ENCODE data around the gene BTBD19.
"Not testable (repeated sequence)": the region's sequence is repeated elsewhere in the genome, so short reads cannot be mapped to it uniquely, and the experiment has no call there.

The BTBD19 gene

DNA sequence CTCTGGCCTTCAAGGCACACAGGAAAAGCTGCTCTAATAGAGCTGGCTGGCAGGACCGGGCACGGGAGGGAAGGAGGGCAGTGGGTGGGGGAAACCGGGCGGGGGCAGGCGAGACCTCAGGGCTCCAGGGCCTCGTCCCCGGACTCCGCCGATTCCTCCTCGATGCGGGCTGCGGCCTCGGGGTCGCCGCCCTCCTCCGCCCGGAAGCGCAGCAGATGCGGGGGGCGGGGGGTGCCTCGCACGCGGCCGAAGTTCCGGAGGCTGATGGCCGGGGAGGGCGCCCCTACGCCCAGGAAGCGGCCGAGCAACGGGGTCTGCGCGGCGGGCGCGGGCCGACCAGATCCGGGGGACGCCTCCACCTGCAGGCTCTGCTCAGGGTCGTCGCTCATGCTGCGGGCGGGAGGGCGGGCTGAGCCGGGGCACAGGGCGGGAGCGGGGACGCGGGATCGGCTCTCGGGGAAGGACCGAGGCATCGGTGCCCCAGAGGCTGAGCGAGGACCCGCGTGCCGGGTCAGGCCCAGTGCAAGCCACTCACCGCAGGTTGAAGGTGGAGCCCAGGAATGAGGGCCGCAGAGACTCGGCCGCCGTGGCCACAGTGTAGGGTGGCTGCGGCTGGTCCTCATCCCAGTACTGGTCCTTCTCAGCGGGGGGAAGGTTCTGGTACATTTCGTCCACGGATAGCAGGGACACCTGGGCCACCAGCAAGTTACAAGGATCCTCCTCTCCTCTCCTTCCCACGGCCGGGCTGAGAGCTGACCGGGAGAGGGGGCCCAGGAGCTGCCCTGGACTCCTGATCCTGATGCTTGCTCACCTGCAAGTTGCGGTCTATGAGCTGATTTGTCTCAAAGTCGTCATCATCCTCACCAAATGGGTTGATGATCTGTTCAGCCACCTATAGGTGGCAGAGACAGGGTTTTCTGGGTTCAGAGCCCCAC, 24.0 kb upstream of the BTBD19 start:
- H3K36me3 Mint-ChIP-seq: peaks cover 12% of the 10 kb centered on the region
- H3K9me3 Mint-ChIP-seq: no peaks in the 10 kb centered on the region
- H3K4me1 Mint-ChIP-seq: peaks cover 43% of the 10 kb centered on the region
- H3K27ac Mint-ChIP-seq: peak overlapping the region; percentile 76
- no peaks in the 10 kb centered on the region for H3K27me3 Mint-ChIP-seq
- peak overlapping the region; percentile 84 for H3K4me3 Mint-ChIP-seq

DNA sequence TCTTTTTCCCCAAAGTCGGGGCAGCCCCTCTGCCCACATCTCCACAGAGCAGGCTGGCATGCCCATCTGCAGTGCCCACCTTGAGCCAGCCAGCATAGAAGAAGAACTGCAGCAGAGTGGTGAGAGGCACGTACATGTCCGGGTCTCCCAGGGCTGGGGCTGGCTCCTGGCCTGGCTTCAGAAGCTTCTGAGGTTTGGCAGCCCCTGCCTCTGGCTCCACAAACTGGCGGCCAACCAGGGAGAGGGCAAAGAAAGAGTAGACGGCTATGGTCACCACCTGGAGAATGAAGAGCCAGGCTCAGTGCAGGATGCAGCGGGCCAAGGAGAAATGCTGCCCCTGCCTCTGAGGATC, 23.3 kb upstream of the BTBD19 start:
- H3K4me1 Mint-ChIP-seq: peaks cover 42% of the 10 kb centered on the region
- no peaks in the 10 kb centered on the region for H3K27me3 Mint-ChIP-seq
- H3K27ac Mint-ChIP-seq: peak overlapping the region; percentile 76
- peaks cover 10% of the 10 kb centered on the region for H3K36me3 Mint-ChIP-seq
- H3K4me3 Mint-ChIP-seq: peak overlapping the region; percentile 84
- no peaks in the 10 kb centered on the region for H3K9me3 Mint-ChIP-seq

- peaks cover 5% of the 10 kb centered on the region for H3K36me3 Mint-ChIP-seq
- no peaks in the 10 kb centered on the region for H3K27me3 Mint-ChIP-seq
- peaks cover 37% of the 10 kb centered on the region for H3K4me1 Mint-ChIP-seq
- H3K4me3 Mint-ChIP-seq: peak overlapping the region; percentile 84
- peak overlapping the region; percentile 59 for H3K27ac Mint-ChIP-seq
- H3K9me3 Mint-ChIP-seq: no peaks in the 10 kb centered on the region
These were observed 22.7 kb upstream of the BTBD19 start for GRCh38 chr1:44785501-44786137.

DNA sequence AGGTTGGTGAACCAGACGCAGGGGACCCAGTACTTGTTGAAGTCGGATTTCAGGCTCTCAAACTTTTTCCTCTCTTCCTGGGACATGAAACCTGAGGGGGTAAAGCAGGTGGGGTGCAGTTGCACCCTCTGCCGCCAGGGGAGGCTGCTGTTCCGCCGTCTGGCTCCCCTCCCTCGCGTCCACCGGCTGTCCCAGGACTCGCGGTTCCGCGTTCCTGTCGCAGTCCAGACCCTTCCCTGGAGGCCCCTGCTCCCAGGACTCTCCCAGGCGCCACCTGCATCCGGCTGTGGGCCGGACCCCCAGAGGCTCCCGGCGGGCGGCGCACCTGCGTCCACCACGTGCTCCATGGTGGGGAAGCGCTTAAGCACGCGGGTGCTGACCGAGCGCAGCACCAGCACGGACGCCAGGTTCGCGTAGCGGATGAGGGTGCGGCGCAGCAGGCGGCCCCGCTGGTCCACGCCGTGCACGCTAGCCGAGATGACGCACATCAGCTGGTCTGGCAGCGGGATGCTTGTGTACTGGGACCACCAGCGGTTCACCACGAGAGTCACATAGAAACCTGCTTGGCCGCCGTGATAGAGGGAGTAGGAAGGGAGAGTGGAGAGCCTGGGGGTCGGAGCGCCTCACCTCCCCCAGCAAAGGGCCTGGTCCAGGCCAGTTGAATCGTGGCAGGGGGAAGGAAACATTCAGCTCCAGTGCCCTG, 22.0 kb upstream of the BTBD19 start:
- Mint-ChIP-seq H3K36me3 (peaks cover 2% of the 10 kb centered on the region), H3K4me1 (peaks cover 34% of the 10 kb centered on the region), H3K27ac (peak overlapping the region; percentile 80), H3K27me3 (no peaks in the 10 kb centered on the region), H3K9me3 (no peaks in the 10 kb centered on the region), H3K4me3 (peak overlapping the region; percentile 84)

GRCh38 chr1:44786841-44787426, 21.4 kb upstream of the BTBD19 start:
- Mint-ChIP-seq H3K27me3 (no peaks in the 10 kb centered on the region), H3K27ac (peak overlapping the region; percentile 80), H3K4me3 (peak overlapping the region; percentile 84), H3K4me1 (peaks cover 29% of the 10 kb centered on the region), H3K9me3 (no peaks in the 10 kb centered on the region), H3K36me3 (no peaks in the 10 kb centered on the region)

DNA sequence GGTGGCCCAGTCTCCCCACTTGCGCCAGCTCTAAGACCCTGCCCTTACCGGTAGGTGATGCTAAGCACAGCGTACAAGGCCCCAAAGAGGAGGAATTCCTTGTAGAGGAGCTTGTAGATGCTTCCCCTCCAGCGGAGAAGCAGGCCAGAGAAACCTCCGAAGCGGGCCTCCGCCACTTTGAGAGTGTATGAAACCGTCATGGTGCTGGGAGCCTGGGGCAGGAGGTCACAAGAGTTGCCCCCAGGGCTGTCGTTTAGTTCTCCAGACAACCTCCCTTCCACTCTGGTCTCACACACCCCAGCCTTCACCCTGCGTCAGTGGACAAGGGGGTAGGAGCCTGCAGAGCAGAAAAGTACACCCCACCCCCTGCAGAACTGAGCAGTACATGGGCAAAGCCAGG, 20.8 kb upstream of the BTBD19 start:
- peaks cover 29% of the 10 kb centered on the region for H3K4me1 Mint-ChIP-seq
- no peaks in the 10 kb centered on the region for H3K36me3 Mint-ChIP-seq
- no peaks in the 10 kb centered on the region for H3K27me3 Mint-ChIP-seq
- no peaks in the 10 kb centered on the region for H3K9me3 Mint-ChIP-seq
- no peak overlapping the region for H3K4me3 Mint-ChIP-seq
- no peak overlapping the region for H3K27ac Mint-ChIP-seq

DNA sequence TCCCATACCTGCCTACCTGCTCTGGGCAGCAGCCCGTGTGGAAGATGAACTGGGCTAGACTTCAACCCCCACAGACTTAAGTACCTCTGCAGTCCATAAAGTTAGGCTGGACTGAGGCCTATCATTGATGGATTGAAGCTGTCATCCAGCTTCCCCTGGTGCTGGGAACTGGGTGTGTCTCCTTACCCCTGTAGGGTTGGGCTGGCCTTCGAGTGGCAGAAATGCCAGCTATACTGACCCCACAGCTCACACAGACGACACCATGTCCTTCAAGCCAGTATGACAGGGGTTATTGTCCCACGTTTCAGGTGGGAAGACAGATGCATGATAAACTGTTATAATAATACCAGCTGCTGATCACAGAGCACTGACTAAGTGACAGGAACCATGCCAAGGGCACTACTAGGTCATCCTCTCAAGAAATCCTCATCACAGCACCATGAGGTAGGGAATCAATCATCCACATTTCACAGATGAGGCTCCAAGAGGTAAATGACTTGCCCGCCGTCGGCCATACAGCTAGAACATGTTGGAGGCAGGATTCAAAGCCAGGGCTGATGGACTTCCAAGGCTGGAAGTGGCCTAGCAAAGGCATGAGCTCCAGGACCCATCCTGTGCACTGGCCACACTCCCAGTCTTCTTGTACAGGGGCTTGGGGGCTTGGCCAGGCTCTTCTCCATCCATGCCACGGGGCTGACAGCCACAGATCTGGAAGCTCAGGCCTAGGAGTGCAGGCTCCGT, 20.0 kb upstream of the BTBD19 start, which contains the start of gene BEST4:
TSS of gene BEST4 (minus strand) at position 51 of the 741 bp plus-strand sequence. CDS start 465 bp downstream, outside the sequence.
- no peak within 1 kb of the TSS for H3K4me3 Mint-ChIP-seq
- peak within 1 kb of the TSS; percentile 41 for H3K27ac Mint-ChIP-seq
- peaks cover 27% of the 10 kb centered on the region for H3K4me1 Mint-ChIP-seq
- no peaks in the 10 kb centered on the region for H3K9me3 Mint-ChIP-seq
- H3K36me3 Mint-ChIP-seq: no peaks in the 10 kb centered on the region
- no peaks in the 10 kb centered on the region for H3K27me3 Mint-ChIP-seq

- no peak overlapping the region for H3K27ac Mint-ChIP-seq
- H3K4me1 Mint-ChIP-seq: peaks cover 5% of the 10 kb centered on the region
- no peaks in the 10 kb centered on the region for H3K27me3 Mint-ChIP-seq
- no peaks in the 10 kb centered on the region for H3K9me3 Mint-ChIP-seq
- no peaks in the 10 kb centered on the region for H3K36me3 Mint-ChIP-seq
- H3K4me3 Mint-ChIP-seq: no peak overlapping the region
These were observed 17.1 kb upstream of the BTBD19 start for GRCh38 chr1:44790968-44791801.

- Mint-ChIP-seq H3K9me3 (no peaks in the 10 kb centered on the region), H3K4me3 (no peak overlapping the region), H3K36me3 (no peaks in the 10 kb centered on the region), H3K27ac (no peak overlapping the region), H3K27me3 (no peaks in the 10 kb centered on the region), H3K4me1 (no peaks in the 10 kb centered on the region)
These were observed 15.4 kb upstream of the BTBD19 start for GRCh38 chr1:44792736-44793502.

DNA sequence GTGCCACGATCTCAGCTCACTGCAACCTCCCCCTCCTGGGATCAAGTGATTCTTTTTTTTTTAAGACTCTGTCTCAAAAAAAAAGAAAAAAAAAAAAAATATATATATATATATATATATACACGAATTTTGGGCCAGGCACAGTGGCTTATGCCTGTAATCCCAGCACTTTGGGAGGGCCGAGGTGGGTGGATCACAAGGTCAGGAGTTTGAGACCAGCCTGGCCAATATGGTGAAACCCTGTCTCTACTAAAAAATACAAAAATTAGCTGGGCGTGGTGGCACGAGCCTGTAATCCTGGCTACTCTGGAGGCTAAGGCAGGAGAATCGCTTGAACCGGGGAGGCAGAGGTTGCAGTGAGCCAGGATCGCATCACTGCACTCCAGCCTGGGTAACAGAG, 10.4 kb upstream of the BTBD19 start:
- peaks cover 14% of the 10 kb centered on the region for H3K36me3 Mint-ChIP-seq
- H3K4me3 Mint-ChIP-seq: not testable (repeated sequence)

DNA sequence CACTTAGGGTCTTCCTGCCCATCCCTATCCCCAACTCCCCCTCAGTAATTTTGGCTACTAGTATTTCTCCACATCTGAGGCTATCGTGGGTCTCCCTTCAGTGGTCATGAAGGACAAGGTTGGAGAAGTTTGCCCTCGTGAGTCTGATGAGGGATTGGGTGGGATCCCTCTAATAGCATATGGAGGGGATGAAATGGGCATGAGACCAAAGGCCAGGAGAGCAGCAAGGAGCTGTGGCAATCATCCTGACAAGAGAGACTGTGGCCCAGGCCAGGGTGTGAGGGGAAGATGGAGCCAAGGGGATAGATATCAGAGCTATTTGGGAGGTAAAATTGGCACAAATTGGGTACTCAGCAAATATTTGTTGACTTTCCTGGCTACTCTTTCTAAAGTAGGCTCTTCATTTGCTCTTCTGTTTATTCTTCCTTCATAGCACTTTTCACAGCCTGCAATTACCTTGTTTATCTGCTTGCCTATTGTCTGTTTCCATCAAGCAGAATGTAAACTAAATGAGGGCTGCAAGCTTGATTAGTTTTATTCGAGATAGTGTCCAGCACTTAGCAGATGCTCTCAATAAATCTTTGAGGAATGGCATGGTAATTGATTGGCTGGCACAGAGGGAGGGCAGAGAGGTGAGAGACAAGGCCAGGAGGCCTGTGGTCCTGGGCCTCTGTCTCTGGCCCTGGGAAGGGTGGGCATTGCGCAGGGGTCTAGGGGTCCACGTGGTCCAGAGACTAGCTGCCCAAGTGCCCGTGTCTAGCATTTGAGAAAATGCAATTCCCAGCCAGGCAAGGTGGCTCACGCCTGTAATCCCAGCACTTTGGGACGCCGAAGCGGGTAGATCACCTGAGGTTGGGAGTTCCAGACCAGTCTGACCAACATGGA, 9.6 kb upstream of the BTBD19 start:
- Mint-ChIP-seq H3K4me1 (peaks cover 28% of the 10 kb centered on the region), H3K36me3 (peaks cover 19% of the 10 kb centered on the region)

More for the DNA sequence above, 10.4 kb upstream of the BTBD19 start:
- H3K4me1 Mint-ChIP-seq: peaks cover 21% of the 10 kb centered on the region
- H3K27ac Mint-ChIP-seq, H3K9me3 Mint-ChIP-seq, H3K27me3 Mint-ChIP-seq: not testable (repeated sequence)

GRCh38 chr1:44799770-44800584, 8.3 kb upstream of the BTBD19 start, which contains the start of gene PLK3:
Gene PLK3 (plus strand): TSS chr1:44800377. CDS start chr1:44800464, 87 bp downstream.
- H3K36me3 Mint-ChIP-seq: peaks cover 19% of the 10 kb centered on the region
- H3K4me3 Mint-ChIP-seq: peak within 1 kb of the TSS; percentile 98

More for the DNA sequence above, 9.6 kb upstream of the BTBD19 start:
- no peaks in the 10 kb centered on the region for H3K27me3 Mint-ChIP-seq
- H3K9me3 Mint-ChIP-seq: no peaks in the 10 kb centered on the region
- H3K27ac Mint-ChIP-seq: no peak overlapping the region
- peak overlapping the region; percentile 98 for H3K4me3 Mint-ChIP-seq

More at GRCh38 chr1:44799770-44800584, 8.3 kb upstream of the BTBD19 start, which contains the start of gene PLK3:
- no peaks in the 10 kb centered on the region for H3K27me3 Mint-ChIP-seq
- H3K27ac Mint-ChIP-seq: peak within 1 kb of the TSS; percentile 99
- no peaks in the 10 kb centered on the region for H3K9me3 Mint-ChIP-seq
- H3K4me1 Mint-ChIP-seq: peaks cover 34% of the 10 kb centered on the region
